Stimulated activated CD4-positive, alpha-beta T cell treated with anti-CD3 and anti-CD28 coated beads, Interleukin-4, amount 100 ng/mL, for 24 hours (primary cell): Measurements from ENCODE around the gene NTHL1.

Source experiments
- DNase-seq: peaks from one replicate; pipeline ENCODE4 v3.0.0-alpha.2; 2020

The NTHL1 gene

GRCh38 chr16:2083876-2084780, 36.5 kb upstream of the NTHL1 start:
- DNase-seq: no peak

GRCh38 chr16:2083409-2083808, 35.8 kb upstream of the NTHL1 start:
- DNase-seq: no peak

- no peak for DNase-seq
Measured at GRCh38 chr16:2082983-2083364, 35.3 kb upstream of the NTHL1 start.

- DNase-seq: no peak
Measured at GRCh38 chr16:2082171-2082982, 34.7 kb upstream of the NTHL1 start.

GRCh38 chr16:2081201-2082084, 33.8 kb upstream of the NTHL1 start:
- DNase-seq: no peak

- no peak for DNase-seq
Measured at GRCh38 chr16:2079991-2080390, 32.4 kb upstream of the NTHL1 start.

GRCh38 chr16:2079311-2079800, 31.7 kb upstream of the NTHL1 start:
- no peak for DNase-seq

GRCh38 chr16:2078691-2079090, 31.1 kb upstream of the NTHL1 start:
- no peak for DNase-seq

- no peak for DNase-seq
Measured at GRCh38 chr16:2078096-2078495, 30.5 kb upstream of the NTHL1 start.

- DNase-seq: no peak
Measured at GRCh38 chr16:2077696-2078095, 30.1 kb upstream of the NTHL1 start.

- DNase-seq: no peak
Measured at GRCh38 chr16:2077016-2077415, 29.4 kb upstream of the NTHL1 start.

- DNase-seq: no peak
Measured at GRCh38 chr16:2076072-2076865, 28.6 kb upstream of the NTHL1 start.

- DNase-seq: no peak
Measured at GRCh38 chr16:2075631-2076030, 28.0 kb upstream of the NTHL1 start.

GRCh38 chr16:2074071-2074470, 26.4 kb upstream of the NTHL1 start:
- no peak for DNase-seq

GRCh38 chr16:2072926-2073325, 25.3 kb upstream of the NTHL1 start:
- no peak for DNase-seq

- DNase-seq: no peak
Measured at GRCh38 chr16:2071454-2072202, 24.0 kb upstream of the NTHL1 start.

- DNase-seq: no peak
Measured at GRCh38 chr16:2070576-2071453, 23.2 kb upstream of the NTHL1 start.

- DNase-seq: no peak
Measured at GRCh38 chr16:2066139-2066538, 18.5 kb upstream of the NTHL1 start.

- DNase-seq: no peak
Measured at GRCh38 chr16:2064368-2064945, 16.8 kb upstream of the NTHL1 start.

GRCh38 chr16:2063861-2064260, 16.2 kb upstream of the NTHL1 start:
- DNase-seq: no peak
